H1 (cell line): ENCODE results near the gene CNN3. TPM values are rescaled to one million over a fixed set of nuclear protein-coding genes. Genes with fewer than 3 reads are reported as not detected.

Experiments used
- BRCA1 ChIP-seq: IDR thresholded peaks from 2 replicates; pipeline ENCODE4 v1.6.1; 2012; ENCODE audit warnings: low read depth, low read length, improper control_type of control experiment
- CHD2 ChIP-seq: IDR thresholded peaks from 2 replicates; pipeline ENCODE4 v1.6.1; 2012; ENCODE audit warnings: low read length, improper control_type of control experiment
- CTBP2 ChIP-seq: IDR thresholded peaks from 2 replicates; pipeline ENCODE4 v1.7.0; 2011; ENCODE audit warnings: borderline replicate concordance, mild to moderate bottlenecking, moderate library complexity, mixed read lengths, low read length; ENCODE audit not compliant: insufficient read depth, insufficient read length
- EZH2 ChIP-seq: fragments of 200-600 bp; sonication (generic); IDR thresholded peaks from 2 replicates; pipeline ENCODE4 v1.7.1; 2012; ENCODE audit warnings: low read depth, mild to moderate bottlenecking, moderate library complexity, low read length, inconsistent platforms; ENCODE audit not compliant: severe bottlenecking
- KDM5A ChIP-seq: fragments of 200-600 bp; IDR thresholded peaks from 2 replicates; pipeline ENCODE4 v1.7.1; 2012; ENCODE audit warnings: mild to moderate bottlenecking, low read length, inconsistent platforms, mixed read lengths
- PHF8 ChIP-seq: fragments of 200-600 bp; sonication (generic); conservative IDR thresholded peaks from 2 replicates; pipeline ENCODE4 v1.7.1; 2012; ENCODE audit warnings: low read depth, mild to moderate bottlenecking, inconsistent platforms, low read length, moderate library complexity
- TAF7 ChIP-seq: optimal IDR thresholded peaks from 2 replicates; pipeline ENCODE3; 2011; ENCODE audit warnings: low read depth, mild to moderate bottlenecking, inconsistent platforms, low read length, moderate library complexity, borderline replicate concordance
- YY1 ChIP-seq: IDR thresholded peaks from 2 replicates; pipeline ENCODE4 v1.6.1; 2011; ENCODE audit warnings: low read depth, mild to moderate bottlenecking, low read length
- polyA plus RNA-seq, 7 experiments: library from polyadenylated mRNA; depleted of rRNA in 3 of 7; stranded (reverse) in 5 of 7; unstranded in 2 of 7; fragments of >200 nt in 5 of 7; fragments of 200-250 nt in 2 of 7; gene quantifications; 1 replicate in 5 of 7; 2 replicates in 1 of 7; 4 replicates in 1 of 7; pipeline versions ENCODE4 v1.2.1 to v1.2.3, GENCODE V29; 2011 to 2013; ENCODE audit warnings: missing spikeins in 2 of 7, mixed read lengths in 2 of 7
- total RNA-seq: library from RNA; stranded (reverse); fragmentation: NEBNext Ultra II Directional; extraction: Animal tissue kit (Norgen Biotek cat#: 25700); gene quantifications from 2 replicates; pipeline ENCODE4 v1.2.1, GENCODE V29; 2021
- TF ChIP-seq, protein P1 (sequence below): fragments of 300-600 bp; sonication (generic); IDR thresholded peaks from 2 replicates; pipeline ENCODE4 v1.7.1; 2012; ENCODE audit warnings: low read length, moderate library complexity, mild to moderate bottlenecking, inconsistent platforms; ENCODE audit not compliant: insufficient replicate concordance

The CNN3 gene
- total and polyA plus RNA-seq, 2 of the 8 experiments (the other 6 are each of a cell fraction or from before 2014, with no cell fraction given), result 134 to 266 TPM

GRCh38 chr1:94926126-94926914, 590 bp downstream of the CNN3 start (continued):
- TF ChIP-seq, protein P1, sequence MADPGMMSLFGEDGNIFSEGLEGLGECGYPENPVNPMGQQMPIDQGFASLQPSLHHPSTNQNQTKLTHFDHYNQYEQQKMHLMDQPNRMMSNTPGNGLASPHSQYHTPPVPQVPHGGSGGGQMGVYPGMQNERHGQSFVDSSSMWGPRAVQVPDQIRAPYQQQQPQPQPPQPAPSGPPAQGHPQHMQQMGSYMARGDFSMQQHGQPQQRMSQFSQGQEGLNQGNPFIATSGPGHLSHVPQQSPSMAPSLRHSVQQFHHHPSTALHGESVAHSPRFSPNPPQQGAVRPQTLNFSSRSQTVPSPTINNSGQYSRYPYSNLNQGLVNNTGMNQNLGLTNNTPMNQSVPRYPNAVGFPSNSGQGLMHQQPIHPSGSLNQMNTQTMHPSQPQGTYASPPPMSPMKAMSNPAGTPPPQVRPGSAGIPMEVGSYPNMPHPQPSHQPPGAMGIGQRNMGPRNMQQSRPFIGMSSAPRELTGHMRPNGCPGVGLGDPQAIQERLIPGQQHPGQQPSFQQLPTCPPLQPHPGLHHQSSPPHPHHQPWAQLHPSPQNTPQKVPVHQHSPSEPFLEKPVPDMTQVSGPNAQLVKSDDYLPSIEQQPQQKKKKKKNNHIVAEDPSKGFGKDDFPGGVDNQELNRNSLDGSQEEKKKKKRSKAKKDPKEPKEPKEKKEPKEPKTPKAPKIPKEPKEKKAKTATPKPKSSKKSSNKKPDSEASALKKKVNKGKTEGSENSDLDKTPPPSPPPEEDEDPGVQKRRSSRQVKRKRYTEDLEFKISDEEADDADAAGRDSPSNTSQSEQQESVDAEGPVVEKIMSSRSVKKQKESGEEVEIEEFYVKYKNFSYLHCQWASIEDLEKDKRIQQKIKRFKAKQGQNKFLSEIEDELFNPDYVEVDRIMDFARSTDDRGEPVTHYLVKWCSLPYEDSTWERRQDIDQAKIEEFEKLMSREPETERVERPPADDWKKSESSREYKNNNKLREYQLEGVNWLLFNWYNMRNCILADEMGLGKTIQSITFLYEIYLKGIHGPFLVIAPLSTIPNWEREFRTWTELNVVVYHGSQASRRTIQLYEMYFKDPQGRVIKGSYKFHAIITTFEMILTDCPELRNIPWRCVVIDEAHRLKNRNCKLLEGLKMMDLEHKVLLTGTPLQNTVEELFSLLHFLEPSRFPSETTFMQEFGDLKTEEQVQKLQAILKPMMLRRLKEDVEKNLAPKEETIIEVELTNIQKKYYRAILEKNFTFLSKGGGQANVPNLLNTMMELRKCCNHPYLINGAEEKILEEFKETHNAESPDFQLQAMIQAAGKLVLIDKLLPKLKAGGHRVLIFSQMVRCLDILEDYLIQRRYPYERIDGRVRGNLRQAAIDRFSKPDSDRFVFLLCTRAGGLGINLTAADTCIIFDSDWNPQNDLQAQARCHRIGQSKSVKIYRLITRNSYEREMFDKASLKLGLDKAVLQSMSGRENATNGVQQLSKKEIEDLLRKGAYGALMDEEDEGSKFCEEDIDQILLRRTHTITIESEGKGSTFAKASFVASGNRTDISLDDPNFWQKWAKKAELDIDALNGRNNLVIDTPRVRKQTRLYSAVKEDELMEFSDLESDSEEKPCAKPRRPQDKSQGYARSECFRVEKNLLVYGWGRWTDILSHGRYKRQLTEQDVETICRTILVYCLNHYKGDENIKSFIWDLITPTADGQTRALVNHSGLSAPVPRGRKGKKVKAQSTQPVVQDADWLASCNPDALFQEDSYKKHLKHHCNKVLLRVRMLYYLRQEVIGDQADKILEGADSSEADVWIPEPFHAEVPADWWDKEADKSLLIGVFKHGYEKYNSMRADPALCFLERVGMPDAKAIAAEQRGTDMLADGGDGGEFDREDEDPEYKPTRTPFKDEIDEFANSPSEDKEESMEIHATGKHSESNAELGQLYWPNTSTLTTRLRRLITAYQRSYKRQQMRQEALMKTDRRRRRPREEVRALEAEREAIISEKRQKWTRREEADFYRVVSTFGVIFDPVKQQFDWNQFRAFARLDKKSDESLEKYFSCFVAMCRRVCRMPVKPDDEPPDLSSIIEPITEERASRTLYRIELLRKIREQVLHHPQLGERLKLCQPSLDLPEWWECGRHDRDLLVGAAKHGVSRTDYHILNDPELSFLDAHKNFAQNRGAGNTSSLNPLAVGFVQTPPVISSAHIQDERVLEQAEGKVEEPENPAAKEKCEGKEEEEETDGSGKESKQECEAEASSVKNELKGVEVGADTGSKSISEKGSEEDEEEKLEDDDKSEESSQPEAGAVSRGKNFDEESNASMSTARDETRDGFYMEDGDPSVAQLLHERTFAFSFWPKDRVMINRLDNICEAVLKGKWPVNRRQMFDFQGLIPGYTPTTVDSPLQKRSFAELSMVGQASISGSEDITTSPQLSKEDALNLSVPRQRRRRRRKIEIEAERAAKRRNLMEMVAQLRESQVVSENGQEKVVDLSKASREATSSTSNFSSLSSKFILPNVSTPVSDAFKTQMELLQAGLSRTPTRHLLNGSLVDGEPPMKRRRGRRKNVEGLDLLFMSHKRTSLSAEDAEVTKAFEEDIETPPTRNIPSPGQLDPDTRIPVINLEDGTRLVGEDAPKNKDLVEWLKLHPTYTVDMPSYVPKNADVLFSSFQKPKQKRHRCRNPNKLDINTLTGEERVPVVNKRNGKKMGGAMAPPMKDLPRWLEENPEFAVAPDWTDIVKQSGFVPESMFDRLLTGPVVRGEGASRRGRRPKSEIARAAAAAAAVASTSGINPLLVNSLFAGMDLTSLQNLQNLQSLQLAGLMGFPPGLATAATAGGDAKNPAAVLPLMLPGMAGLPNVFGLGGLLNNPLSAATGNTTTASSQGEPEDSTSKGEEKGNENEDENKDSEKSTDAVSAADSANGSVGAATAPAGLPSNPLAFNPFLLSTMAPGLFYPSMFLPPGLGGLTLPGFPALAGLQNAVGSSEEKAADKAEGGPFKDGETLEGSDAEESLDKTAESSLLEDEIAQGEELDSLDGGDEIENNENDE, result no peak
- peak; percentile 52 for TF ChIP-seq TAF7
- TF ChIP-seq YY1, result no peak
- no peak for TF ChIP-seq CTBP2
- TF ChIP-seq PHF8, result peak; percentile 24
- TF ChIP-seq EZH2, result no peak
- TF ChIP-seq CHD2, result no peak
- TF ChIP-seq BRCA1, result no peak
- no peak for TF ChIP-seq KDM5A
